ENCODE measurements around the gene FAM78B.

FAM78B gene

GRCh38 chr1:166063701-166064100 is 103.1 kb downstream of the FAM78B start:
- FAIRE-seq: no peak

GRCh38 chr1:166062421-166063070 is 104.3 kb downstream of the FAM78B start:
- no peak for FAIRE-seq

GRCh38 chr1:166057650-166058049 is 109.2 kb downstream of the FAM78B start:
- FAIRE-seq: no peak

GRCh38 chr1:166053395-166053794 is 113.4 kb downstream of the FAM78B start:
- FAIRE-seq: no peak

DNA sequence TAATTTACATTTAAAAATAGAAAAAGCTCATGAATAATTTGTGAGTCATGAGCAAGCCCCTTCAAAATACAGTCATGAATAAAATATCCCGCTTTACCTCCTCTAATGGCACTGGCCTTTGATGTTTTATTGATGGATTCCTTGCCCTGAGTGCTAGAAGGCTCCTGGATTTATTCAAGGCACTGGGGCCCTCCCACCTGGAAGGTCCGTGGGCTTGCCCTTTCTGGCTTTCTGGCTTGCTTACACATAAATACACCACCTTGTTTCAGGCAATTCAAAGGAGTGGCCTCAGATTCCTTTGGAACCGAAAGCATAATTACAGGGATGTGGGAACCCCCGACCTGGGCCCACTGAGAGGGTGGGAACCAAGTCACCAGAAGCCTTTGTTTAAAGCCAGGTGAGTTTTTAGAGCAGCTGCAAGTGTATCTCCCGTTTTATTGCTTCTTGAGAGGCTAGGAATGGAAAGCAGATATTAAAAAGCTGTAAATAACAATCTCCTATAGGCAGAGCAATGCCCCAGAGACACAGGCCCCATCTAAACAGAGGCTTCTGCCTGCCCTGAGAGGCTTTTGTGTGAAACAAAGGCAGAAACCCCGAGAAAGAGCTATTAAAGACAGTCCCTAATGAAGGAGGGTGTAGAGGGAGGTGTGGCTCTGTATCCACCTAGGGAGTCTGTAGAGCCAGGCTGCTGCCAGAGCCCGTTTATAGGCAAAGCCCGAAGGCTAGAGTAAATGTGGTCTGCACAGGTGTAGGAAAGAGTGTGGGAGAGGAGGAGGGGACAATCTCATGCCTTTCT is 126.4 kb downstream of the FAM78B start:
- FAIRE-seq: no peak

- no peak for FAIRE-seq
Measured at GRCh38 chr1:166039436-166040201, 127.2 kb downstream of the FAM78B start.

DNA sequence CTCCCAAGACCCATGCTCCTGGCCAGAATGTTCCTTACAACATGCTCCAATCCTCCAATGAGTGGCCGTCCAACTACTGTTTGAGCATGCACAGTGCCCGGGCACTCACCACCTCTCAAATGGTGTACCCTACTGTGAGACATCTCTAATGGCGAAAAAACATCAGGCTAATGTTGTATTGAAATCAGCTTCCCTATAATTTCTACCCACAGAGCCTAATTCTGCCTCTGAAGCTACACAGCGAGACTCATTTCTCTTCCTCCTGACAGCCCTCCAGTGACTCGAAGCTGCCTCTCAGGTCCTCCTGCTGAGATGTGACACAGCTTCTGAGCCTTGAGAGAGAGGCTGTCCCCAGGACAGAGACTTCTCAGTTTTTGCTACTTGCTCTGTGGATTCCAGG is 130.7 kb downstream of the FAM78B start:
- no peak for FAIRE-seq

DNA sequence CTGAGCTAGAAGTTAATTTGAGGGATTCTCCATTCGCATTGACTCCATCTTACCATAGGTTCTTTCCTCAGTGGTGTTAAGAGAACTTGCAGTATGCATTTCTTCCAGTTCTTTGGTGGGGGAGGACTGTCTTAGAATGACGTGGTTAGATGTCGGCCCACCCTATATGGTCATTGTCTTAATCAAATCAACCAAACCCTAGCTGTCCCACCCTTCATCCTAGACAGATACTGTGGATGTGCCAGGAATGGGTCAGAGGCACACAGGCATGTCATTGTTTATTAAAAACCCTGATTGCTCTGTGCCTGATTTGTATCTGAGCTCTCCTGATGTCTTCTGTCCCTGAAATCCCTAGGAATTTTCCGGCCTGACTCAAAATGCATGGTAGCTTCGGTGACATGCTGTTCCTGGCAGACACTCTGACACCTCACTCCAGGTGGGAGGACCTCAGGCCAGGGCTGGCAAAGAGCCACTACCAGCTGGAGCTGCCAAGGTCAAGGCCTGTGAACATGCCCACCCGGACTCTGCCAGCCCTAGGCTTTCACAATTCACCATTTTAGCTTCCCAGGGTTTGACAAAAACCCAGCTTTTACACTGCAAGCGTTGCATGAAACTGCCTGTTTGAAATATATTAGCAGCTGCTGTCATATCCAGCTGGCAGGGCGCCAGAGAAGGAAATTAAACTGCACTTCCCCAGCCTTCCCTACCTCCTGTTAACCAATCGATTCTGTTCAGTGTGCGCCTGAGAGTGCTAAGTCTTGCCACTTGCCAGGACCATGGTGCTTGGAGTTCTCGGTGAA is 134.0 kb downstream of the FAM78B start:
- no peak for FAIRE-seq

GRCh38 chr1:166031932-166032571 is 134.7 kb downstream of the FAM78B start:
- FAIRE-seq: no peak

GRCh38 chr1:166029196-166029945 is 137.4 kb downstream of the FAM78B start:
- FAIRE-seq: no peak

DNA sequence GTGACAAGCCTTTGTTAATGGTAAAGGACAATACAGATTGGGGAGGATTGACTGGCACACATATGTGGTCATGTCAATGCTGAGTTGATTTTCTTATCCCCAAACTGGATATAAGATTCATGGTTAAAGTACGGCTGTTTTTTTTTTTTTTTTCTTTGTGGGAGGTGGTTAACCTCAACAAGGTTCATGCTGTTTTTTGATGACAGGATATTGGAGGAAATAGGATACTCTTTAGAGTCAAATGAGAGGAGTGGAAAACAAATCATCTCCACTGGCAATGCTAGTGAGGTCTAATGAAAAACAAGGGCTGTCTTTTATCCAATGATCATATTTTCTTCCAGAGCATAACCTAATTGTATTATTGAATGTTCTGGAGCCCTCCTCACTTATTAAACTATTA is 140.2 kb downstream of the FAM78B start:
- no peak for FAIRE-seq

DNA sequence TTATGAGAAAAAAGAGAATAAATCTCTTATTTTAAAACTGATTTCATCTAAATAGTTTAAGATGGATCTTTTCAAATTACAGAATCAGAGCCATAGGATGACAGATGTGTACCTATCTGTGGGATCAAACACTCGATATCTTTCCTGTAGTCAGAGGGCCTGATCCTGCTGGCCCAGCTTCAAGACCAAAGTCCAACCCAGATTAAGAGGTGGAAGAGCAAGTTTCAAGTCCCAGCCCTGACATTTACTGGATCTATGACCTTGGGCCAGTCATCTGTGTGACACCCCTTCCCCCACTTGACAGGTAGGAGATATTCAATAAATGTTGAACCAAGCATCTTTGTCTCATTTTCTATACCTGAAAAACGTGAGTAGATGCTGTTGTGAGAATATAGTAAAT is 140.7 kb downstream of the FAM78B start:
- no peak for FAIRE-seq

DNA sequence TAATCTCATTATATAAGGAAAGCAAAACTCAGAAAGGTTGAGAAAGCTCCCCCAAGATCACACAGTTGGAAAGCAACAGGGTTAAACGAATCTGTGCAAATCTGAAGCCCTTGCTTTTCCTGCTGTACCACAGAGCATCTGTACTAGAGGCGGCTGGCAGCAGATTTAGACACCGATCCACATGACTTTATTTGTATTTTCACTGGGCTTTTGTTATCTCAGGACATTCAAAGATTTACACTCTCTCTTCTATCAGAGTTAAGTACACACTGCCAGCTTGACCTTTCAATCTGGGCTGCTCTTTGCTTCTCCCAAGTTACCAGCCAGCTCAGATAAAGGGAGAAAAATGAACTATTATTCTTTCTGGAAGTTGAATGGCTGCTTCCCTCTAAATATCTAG is 146.6 kb downstream of the FAM78B start:
- no peak for FAIRE-seq

Data from A204.1 (cell line).